GM18861 (cell line): Measurements from ENCODE around the gene GPR153.
A peak's percentile ranks its signal among the peaks of the same experiment; 100 is the strongest.

ENCODE experiments used
- ATAC-seq: cut with Tn5 transposase; IDR thresholded peaks from one replicate; pipeline ENCODE4 v1.9.1; 2021; ENCODE audit not compliant: unreplicated experiment

The GPR153 gene

DNA sequence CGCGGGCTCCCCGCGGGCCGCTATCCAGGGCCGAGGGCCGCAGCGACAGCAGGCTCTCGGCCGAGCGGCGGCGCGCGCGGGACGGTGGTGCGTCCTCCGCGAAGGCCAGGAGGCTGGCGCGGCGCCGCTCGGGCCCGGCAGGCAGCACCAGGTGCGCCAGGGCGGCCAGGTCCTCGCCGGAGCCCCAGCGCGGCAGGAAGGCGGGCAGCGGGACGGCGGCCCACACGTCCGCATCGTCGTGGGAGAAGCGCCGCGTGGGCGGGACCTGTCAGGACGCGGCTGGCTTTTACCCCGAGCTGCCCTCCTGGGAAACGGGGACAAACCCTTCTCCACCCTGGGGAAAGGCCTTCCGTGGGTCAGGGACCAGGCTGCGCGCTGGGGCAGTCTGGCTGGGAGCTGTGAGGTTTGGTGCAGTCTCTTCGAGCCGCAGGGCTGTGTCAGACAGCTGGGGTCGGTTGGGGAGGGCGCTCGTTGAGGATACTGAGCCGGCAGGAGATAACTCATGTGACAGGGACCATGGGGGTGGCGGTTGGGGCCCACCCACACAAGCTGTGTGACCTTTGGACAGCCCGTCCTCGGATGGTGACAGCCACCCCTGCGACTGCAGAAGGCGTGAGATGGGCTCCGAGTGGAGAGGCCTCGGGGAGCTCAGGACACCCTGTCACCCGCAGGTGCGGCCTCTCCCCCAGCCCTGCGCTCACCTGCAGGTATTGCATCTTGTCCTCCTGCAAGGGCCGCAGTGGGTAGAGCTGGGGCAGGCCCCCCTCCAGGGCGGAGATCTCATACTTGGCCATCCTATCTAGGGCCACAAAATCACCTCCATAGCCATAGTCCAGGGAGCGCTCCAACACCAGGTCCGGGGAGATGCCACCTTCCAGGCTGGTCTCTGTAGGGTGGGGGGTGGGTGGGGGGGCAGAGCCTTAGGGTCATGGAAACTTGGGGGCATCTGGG is 10.9 kb downstream of the GPR153 start:
- no peak for ATAC-seq

DNA sequence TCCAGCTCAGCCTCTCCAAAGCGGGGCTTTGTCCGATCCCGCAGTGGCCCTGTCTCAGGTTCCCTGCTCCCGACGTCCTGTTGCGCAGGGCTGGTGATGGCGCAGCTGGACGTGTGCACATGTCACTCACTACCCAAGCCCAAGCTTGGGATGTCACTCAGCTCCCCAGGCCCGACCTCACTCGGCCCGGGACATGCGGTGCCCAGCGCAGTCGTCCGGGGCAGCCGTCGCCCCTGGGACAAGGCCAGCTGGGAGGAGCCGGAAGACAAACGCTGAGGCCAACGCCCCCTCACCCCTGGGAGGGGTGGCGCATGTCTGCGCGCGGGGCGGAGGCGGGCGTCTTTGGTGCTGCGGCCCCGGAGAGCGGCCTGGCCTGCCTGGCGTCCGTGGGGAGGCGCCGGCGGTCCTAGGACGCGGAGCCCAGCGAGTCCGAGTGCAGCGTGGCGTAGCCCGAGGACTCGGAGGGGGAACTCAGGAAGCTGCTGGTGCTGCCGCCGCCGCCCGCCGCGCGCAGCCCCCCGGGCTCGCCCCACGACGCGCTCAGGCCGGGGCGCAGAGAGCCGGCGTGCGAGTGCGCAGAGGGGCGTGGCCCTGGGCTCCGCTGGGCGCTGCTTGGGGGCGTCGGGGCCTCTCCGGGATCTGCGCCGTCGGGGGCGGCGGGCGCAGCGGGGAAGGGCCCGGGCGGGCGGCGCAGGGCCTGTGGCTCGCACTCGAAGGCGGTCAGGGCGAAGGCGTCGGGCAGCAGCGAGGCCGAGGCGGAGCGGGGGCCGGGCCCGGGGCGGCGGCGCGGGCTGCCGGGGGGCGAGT is 11.8 kb downstream of the GPR153 start:
- ATAC-seq = no peak

DNA sequence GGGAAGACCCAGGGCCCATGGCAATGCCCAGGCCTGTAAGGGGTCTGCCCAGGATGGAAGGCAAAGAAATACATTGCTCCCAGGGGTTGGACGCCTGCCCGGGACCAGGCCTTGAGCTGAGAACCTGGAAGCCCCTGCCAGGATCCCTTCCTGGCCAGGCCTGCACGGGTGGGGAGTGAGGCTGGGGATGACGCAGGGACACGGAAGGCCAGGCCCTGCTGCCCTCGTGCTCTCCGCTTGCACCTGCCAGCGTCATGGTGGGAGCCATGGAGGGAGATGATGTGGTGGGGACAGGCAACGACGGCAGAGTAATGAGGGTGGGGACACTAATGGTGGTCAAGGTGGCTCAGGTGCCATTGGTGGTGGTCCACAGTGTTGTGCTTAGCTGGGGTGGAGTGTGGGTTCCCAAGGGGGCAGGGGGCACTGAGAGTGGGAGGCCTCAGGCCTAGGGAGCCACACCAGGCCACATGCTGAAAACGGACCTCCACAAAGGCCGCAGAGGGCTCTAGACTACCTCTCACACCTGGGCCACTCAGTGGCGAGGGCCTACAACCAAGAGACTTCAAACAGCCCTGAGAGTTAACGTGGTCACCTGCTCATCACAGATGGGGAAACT is 12.6 kb downstream of the GPR153 start:
- no peak for ATAC-seq

DNA sequence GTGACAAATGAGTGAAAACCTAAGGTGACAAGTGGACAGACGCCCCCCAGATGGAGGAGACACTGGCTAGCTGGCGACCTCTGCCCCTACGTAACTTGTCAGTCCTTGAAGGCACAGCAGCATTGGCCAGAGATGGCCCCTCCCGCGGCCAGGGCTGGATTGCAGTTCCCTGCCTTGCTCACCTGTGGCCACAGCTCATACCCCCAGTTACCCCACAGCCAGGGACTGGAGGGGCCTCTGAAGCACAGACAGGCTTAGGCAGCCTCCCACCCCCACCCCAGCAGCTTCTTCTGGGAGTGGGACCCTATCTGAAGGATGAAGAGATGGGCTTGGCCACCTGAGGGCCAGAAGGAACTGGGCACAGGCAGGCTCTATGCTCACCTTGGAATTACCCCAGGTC is 13.2 kb downstream of the GPR153 start:
- ATAC-seq = no peak

DNA sequence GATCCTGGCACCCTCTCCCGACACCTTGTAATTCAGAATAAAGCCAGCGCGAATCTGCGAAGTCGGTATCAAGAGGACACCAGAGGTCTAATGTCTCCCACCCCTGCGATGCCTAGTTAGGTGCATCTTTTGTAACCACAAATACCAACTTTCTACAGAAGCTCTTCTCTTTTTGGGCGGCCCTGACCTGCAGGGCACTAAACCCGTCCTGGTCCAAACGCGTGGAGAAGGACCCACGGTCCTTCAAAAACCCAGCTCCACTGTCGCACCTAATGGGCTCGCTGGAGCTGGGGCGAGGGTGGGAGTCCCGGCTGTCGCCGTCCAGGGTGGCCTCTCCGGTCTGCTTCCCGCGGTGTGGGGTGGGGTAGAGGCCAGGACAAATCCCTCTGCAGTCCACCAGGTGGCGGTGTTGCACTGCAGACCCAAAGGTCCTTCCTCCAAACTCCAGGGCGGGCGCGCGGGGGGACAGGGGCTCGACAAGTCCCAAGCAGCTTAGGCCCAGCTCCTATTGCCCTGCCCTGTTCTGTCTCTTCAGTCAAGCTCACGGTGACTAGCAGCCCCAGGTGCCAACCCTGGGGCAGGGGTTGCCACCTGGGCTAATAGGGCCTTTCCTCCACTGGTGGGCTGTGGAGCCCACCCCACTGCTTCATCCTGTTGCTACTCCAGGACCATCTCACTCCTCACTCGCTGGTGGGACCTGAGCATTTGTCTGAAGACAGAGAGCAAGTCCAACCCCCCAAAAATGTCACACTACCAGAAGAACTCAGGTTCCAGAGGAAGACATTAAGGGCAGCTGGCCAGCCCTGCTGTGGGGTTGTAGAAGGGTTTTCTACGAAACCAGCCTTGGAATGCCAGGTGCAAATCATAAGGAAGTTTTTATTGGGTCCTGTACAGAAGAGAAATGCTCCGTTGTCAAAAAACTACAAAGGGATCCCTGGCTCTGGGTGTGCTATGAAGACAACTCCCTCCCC is 14.1 kb downstream of the GPR153 start:
- no peak for ATAC-seq

DNA sequence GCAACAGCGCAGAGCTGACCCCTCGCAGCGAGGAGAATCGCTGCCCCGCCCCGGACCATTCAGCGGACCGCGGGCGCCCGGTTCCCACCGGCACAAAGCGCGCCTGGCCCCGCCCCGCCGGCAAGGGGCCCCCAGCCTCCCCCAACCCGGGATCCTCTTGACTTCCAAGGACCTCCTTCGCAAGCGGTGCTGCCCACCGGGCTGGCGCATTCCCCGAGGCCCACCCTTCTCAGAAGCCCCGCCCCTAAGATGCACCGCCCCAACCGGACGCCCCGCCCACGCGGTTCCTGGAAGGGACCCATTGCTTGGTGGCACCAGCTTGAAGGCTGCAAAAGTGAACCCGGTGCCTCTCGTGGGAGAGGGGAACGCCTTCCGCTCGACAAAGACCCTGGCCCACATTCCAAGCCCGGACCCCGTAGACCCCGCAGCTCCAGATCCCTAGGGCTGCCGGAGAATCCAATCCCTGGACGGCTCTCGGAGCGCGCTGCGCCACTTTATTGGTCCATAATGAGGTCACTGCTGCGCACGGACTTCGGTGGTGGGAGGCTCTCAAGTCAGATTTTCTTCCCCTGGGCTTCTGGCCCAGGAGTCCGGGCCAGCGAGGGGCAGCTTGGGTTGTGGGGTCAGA is 14.9 kb downstream of the GPR153 start:
- no peak for ATAC-seq

DNA sequence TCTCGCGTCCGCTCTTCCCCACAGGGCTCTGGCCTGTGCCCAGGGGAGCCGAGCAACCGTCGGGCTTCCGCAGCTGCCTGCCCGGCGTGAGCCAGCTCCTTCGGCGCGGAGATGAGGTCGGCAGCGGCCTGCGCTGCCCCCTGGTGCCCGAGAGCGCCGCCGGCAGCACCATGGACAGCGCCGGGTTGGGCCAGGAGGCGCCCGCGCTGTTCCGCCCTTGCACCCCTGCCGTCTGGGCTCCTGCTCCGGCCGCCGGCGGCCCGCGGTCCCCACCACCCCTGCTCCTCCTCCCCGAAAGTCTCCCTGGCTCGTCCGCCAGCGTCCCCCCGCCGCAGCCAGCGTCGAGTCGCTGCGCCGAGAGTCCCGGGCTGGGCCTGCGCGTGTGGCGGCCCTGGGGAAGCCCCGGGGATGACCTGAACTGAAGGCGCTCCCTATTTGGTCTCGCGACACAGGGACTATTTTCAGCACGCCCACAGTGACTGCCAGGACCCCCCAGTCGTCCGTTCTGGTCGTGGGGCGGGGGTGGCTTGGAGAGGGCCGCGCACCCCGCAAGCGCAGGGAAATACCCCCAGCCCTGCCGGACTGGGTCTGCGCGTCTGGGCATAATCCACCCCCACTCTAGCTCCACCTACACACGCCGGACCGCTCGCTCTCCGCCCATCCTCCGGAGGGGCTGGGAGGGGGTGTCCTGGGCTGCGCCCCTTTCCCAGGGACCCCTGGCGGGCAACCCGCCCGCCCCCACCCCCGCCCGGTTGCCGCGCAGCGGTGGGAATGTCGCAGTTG is 15.6 kb downstream of the GPR153 start:
- ATAC-seq = peak; percentile 53

DNA sequence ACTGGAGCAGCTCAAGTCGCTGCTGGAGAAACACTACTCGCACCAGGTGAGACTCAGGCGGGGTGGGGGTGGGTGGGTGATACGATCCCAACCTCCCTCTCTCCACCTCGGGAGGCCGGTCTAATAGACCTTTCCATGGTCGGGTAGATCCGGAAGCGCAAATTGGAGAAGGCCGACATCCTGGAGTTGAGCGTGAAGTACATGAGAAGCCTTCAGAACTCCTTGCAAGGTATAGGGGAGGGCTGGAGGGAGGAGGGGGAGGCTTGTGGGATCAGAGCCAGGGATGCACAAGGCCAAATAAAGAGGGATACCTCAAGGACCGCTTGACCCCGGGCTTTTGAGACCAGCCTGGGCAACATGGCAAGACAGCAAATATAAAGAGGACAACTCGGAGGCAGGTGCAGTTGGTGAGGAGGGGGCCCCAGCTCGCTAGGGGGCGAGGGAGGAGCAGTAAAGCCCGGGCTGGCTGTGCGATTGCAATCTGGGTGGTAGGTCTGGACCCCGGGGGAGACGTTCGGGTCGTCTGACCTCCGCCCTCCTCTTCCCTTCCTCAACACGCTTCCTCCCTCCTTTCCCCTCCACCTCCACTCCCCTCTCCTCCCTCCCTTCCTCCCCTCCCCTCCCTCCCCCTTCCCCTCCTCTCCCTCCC is 16.4 kb downstream of the GPR153 start:
- ATAC-seq = no peak

DNA sequence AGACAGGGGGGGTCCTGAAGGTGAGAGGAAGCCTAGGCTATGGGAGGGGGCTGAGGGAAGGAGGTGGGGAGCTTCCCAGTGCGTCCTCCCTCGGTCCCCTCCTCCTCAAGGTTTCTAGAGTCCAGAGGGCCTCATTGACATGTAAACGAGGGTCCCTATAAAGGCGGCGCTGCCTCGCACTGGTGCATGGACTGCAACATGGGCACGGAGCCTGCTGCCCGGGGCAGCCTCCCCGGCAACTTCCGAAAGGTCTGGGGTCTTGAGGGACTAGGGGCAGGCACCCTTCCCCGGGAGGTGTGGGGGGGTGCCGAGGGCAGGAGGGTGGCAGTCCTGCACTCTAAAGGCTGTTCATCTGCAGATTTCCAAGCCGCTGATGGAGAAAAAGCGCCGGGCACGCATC is 16.9 kb downstream of the GPR153 start, which contains the start of gene HES3:
Gene HES3, plus strand, starts transcription at position 187 of the 400 bp plus-strand sequence. Its CDS starts 187 bp downstream, at position 374.
- ATAC-seq = no peak

DNA sequence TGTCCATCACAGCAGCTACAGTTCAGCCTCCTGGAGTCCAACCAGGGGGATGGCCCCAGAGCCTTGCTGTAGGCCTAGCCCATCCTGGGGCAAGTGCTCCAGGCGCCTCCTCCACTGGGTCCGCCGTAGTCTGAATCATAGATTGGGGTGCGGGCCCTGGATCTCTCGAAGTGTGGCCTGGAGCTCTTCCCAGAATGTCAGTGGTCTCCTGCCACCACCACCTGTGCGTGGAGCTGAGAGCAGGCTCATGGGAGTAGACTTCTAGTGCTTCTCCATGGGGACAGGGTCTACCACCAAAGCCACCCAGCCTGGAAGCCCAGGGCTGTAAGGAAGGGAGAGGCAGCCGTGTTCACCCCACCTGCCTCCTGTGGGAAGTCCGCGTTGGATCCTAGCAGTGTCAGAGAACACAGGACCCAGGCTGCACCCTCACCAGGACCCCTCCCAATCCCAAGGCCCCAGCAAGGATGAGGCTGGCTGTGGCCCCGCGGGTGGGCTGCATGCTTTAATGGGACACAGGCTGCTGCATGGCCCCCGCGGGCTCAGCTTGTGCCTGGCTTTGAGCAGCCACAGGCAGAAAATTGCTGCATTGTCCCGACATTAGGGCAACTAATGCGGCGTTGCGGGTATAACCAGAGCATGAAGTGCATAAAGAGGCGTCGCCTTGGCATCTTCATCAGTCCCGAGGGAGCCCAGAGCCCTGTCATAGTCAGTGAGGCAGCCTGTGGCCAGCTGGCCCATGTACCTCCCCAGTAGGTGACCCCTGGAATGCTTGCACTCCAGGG is 17.7 kb downstream of the GPR153 start:
- no peak for ATAC-seq

DNA sequence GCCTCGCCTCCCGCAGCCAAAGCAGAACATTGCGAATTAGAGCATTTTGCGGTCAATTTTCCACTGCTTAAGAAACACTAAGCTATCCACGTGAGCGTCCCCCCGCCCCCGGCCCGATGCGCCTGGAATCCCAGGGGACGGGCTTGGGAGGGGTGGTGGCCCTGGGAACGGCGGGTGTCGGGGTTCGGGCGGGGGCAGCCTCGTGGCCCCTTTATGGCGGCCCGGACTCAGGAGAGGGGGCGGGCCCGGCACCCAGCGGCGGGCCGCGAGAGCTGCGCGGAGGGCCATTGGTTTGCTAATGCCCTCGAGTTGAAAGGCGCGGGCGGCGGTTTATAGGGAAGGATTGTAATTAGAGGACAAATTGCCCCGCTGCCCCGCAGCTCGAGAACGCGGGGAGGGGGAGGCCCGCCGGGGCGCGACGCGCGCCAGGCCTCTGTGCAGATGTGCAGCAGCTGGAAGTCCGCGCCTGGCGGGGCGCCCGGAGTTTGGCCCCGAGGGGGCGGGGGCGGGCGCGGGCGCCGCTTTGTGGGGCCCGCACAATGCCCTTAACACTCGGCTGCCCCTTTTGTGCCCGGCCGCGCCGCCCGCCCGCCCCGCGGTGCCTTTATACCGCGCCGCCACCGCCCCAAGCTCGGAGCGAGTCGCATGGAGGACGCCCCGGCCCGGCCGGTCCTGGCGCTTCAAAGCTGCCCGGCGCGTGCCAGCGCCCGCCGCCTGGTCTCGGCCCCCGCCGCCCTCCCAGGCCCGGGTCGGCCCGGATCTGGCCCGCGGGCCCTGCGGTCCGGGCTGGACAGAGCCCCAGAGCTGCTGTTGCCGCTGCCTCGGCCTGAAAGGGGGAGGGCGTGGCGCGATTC is 18.8 kb downstream of the GPR153 start:
- ATAC-seq = no peak

DNA sequence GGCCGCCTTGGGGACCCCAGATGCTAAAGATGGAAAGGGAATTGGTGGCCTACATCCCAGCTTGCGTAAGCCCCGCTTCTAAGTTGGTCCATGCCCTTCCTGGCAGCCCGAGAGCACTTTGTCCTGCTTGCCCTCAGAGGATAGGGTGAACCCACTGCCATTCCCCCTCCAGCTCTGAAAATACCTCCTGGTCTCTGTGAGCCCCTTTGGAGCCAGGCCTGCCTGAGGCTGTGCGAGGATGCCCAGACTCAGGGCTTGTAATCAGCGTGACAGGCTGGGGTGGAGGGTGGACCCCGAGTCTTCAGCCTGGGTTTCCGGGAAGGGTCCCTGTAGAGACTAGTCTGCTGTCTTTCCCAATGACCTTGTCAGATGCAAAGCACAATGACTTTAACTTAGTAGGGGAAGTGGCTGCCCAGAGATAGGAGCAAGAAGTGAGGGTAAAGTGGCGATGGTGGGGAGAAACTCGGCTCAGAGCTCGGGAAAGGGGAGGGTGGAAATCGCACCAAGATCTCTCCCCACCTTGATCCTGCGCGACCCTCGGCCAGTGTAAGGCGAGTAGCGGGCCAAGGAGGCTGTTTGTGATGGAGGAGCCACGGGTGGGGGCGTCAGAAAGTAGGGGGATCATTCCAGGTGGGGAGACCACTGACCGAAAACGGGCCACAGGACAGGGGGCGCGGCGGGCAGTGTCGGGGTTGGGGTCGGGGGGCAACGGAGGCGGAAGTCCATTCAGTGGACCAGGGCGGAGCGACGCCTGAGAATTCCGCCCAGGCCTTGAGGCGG is 19.6 kb downstream of the GPR153 start:
- ATAC-seq = no peak

DNA sequence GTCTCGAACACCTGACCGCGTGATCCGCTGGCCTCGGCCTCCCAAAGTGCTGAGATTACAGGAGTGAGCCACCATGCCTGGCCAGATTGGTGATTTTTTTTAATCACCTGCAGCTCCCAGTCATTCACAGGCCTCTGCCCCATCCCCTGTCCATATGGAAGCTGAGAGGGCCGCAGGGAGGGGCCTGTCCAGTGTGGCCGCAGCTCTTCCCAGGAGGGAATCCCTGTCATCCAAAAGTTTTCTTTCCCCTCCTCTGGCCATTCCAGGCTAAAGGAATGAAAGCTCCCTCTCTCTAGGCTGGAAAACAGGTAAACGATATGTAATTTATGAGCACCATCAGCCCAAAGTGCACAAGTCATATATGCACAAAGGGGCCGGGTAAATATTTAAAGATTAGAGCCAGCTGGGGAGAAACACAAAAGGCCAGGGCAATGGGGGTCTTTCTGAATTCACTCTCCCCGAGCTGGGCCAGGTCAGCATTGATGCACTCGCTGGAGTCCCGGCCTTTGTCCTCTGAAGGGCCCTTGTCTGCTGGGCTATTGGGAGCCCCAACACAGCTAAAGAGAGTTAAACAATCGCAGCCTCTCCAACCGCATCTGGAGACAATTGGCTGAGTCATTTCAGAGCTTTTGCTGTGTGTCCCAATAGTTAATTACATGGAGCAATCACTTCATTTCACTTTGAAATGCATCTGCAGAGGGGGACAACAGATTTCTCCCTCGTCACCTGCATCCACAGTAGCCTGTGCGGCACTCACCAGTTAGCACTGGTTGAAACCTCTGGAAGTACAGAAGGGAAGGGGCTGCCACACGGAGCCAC is 20.7 kb downstream of the GPR153 start:
- ATAC-seq = no peak

DNA sequence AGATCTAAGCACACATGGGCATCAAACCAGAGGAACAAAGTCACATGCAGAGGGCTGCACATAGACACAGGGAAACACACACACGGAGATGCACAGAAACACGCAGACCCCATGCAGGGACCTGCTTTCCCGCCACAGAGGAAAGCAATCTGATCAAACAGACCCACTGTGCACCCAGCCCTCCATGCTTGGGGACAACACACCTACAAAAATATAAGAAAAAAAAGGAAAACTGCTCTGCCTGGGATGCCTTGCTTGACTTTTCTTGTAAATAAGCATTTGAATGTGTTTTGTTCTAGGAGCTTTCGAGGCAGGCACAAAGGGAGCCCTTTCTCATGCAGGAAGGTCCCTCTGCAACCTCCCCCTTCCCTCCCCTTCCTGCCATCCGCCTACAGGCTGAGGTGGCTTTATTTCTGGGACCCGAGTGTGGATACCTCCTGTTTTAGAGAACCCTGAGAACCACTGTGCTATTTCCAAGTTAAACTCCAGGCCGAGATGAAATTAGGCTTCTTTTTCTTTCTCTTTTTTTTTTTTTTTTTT is 21.6 kb downstream of the GPR153 start:
- ATAC-seq = no peak

DNA sequence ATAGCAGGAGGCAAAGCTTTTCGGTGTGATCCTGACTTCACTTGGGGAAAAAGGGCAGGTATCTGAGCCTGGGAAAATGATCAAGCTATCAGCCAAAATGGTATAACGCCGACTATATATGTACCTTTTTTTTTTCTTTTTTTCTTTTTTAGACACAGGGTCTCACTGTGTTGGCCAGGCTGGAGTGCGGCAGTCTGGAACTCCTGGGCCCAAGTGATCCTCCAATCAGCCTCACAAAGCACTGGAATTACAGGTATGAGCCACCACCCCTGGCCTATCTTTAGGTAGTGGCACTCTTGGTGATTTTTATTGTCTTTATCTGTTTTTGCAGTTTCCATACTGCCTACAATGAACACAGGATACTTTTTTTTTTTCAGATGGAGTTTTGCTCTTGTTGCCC is 23.8 kb downstream of the GPR153 start:
- no peak for ATAC-seq
